OCI-LY3 (cell line): ENCODE data around the gene DNAH1.

ENCODE experiments used
- EZH2phosphoT487 ChIP-seq: fragments of 200-600 bp; shearing (Covaris generic); IDR thresholded peaks from 2 replicates; pipeline ENCODE4 v1.6.1; 2018; ENCODE audit warnings: antibody characterized with exemption, mixed run types, low read depth
- TF ChIP-seq, protein P1 (sequence below): fragments of 200-600, 300-600 bp; sonication (generic); IDR thresholded peaks from 2 replicates; pipeline ENCODE4 v1.5.1; 2014; ENCODE audit warnings: antibody characterized with exemption, low read length, low read depth

GRCh38 chr3:52422669-52423068, 106.5 kb downstream of the DNAH1 start:
- TF ChIP-seq, protein P1, sequence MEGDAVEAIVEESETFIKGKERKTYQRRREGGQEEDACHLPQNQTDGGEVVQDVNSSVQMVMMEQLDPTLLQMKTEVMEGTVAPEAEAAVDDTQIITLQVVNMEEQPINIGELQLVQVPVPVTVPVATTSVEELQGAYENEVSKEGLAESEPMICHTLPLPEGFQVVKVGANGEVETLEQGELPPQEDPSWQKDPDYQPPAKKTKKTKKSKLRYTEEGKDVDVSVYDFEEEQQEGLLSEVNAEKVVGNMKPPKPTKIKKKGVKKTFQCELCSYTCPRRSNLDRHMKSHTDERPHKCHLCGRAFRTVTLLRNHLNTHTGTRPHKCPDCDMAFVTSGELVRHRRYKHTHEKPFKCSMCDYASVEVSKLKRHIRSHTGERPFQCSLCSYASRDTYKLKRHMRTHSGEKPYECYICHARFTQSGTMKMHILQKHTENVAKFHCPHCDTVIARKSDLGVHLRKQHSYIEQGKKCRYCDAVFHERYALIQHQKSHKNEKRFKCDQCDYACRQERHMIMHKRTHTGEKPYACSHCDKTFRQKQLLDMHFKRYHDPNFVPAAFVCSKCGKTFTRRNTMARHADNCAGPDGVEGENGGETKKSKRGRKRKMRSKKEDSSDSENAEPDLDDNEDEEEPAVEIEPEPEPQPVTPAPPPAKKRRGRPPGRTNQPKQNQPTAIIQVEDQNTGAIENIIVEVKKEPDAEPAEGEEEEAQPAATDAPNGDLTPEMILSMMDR, result no peak
- TF ChIP-seq EZH2phosphoT487, result no peak
